Stimulated activated CD8-positive, alpha-beta memory T cell treated with anti-CD3 and anti-CD28 coated beads, Interleukin-12 subunit alpha, Interleukin-12 subunit beta, amount 100 ng/mL, for 4 hours (primary cell): ENCODE data around the gene UBE2J2.

Experiments used
- DNase-seq: peaks from one replicate; pipeline ENCODE4 v3.0.0-alpha.2; 2020; ENCODE audit warnings: low read depth

UBE2J2 gene

DNA sequence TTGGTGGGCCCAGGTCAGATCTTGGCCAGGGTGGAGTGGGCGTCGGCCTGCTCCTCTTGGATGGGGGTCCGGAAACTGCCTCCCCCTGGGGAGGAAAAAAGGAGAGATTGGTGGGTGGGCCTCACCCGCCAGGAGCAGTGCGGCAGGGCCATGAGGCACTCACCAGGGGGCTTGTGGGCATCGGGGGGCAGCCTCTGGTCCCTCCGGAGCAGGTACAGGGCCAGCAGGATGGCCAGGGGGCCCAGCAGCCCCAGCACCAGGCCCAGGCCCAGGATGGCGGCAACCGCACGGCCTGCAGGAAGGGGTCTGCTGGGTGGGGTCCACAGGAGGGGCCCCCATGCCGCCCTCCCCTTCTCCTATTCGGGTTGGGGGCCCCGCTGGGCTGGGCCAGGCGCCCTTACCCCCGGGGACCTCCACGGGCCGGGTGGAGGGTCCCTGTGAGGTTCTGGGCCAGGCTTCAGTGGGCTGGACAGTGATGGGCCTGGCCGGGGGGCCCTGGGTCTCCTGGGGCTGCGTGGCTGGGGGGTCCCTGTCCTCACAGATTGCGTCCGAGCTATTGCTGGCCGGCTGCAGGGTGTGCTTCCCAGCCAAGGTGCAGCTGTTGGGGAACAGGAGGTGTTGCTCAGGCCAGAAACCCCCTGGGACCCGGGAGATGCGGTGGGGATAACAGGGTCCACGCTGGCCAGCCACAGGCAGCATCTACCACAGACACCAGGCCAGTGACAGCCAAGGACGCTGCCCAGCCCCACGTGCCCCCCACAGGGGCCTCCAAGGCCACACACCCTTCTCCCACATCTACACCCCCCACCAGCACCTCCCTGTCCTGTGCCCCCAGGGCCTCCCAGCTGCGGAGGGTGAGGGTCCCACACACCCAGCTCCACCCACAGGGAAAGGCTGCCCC is 61.9 kb downstream of the UBE2J2 start:
- no peak for DNase-seq

DNA sequence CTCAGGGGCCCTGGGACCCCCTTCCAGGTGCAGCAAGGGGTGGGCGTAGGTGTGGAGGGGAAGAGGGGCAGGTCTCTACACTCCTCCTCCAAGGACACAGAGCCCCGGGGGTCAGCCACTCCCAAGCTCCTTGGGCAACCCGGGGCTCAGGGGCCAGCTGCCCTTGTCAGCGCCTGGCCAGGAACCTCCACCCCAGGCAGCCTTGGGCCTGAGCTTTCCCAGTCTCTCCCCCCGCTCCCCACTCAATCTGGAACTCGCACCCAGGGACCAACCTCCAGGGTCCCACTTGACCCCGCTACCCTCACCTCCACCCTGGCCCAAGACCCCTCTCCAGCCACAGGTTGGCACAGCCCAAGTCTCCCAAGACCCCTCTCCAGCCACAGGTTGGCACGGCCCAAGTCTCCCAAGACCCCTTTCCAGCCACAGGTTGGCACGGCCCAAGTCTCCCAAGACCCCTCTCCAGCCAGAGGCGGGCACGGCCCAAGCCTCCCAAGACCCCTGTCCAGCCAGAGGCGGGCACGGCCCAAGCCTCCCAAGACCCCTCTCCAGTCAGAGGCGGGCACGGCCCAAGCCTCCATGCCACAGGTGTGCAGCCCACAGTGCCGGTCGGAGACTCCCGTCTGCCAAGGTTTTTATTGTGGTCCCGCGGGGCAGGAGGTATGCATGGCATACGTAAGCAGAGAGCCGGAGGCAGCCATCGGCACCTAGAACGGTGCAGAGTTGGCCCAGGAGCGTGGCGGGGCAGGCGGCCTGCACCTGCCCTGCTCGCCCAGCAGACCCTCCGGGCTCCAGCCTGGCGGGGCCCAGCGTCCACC is 62.7 kb downstream of the UBE2J2 start:
- no peak for DNase-seq

DNA sequence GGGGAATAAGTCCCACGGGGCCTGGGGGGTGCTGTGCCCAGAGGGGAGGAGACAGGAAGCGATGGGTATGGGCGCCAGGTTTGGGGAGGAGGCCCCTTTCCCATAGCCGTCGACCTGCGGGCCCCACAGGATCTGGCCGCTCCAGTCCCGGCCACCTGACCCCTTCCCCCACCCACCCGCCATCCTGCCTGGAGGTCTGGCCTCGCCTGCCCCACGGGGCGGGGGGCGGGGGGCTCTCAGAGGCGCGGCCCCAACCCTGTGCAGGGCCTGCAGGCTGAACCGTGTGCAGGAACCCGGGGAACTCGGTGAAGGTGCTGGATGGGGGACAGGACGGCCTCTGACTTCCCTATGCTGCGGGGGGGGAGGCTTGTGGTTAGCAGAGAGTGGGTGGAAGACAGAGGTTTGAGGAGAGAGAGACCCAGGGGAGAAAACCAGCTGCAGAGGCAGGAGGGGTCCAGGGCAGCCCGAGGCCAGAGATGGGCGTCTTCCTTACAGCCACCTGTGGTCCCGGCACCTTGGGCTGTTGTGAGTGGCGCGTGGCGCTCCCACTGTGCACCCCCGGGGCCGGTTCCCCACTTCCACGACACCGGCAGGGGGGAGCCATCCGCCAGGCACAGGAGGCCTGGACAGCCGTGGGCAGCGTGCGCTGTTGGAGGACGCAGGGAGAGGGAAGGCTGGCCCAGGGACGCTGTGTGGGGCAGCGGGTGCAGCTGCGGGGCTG is 64.8 kb downstream of the UBE2J2 start:
- DNase-seq = peak; percentile 43

DNA sequence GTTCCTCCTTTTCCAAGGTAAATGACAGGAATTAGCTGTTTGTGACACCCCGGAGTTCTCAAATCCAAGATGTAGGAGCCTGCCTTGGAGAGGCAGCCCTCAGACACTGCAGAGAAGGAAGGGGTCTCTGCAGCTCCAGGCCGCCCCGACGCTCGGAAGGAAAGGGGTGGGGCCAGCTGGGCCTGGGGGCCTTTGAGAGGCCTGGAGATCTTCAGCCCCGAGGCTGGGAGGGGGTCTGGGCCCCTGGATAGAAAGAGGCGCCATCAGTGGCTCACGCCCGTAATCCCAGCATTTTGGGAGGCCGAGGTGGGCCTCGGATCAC is 66.1 kb downstream of the UBE2J2 start:
- DNase-seq = no peak

DNA sequence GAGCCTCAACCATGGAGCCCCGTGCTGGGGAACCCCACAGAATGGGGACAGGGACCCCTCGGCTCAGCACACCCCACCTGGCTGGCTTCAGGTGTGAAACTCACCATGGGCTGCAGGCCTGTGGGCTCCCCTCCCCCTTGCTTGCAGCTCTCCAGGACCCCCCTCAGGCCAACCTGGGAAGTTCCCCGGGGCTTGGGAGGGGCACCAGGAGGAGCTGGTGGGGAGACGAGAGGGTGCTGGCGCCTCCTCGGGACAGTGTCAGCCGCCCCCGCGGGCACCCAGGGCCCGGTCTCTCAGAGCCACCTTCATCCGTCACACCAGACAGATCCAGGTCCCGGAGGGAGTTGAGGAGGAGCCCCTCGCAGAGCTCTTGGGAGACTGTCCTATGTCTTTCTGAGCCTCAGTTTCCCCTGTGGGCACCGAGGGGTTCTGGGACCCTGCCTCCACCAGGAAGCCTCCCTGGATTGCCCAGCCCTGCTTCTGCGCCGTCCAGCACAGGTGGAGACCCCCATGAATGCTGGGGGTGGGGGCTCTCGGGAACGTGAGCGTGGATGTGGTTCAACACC is 66.6 kb downstream of the UBE2J2 start:
- DNase-seq = no peak

DNA sequence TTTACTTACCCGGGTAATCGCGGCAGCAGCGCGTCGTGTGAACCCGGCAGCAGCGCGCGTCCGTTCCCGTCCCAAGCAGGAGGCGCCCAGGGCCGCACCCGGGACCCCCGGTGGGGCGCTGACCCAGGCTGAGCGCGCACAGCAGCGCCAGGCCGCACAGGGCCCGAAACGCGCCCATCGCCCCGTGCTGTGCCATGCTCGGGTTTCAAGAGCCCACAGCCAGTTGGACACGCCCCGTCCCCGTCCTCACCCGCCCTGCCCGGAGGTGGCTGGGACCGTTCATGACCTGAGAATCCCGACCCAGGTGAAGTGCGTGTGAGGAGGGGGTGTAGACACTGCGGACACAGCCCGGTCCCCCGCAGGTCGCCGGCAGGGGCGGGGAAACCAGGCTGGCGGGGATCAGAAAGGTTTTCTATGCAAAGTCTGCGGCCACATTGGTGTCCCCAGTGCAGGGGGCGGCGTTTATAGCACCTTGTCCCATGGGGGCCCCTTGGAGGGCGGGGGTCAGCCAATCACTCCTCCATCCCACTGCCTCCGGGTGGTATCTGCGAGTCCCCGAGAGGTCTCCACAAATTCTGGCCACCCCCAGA is 67.2 kb downstream of the UBE2J2 start, which contains the start of gene TNFRSF18:
Gene TNFRSF18, minus strand, starts transcription at position 217 of the 590 bp plus-strand sequence. Its CDS starts 21 bp downstream, at position 196.
- DNase-seq = no peak

DNA sequence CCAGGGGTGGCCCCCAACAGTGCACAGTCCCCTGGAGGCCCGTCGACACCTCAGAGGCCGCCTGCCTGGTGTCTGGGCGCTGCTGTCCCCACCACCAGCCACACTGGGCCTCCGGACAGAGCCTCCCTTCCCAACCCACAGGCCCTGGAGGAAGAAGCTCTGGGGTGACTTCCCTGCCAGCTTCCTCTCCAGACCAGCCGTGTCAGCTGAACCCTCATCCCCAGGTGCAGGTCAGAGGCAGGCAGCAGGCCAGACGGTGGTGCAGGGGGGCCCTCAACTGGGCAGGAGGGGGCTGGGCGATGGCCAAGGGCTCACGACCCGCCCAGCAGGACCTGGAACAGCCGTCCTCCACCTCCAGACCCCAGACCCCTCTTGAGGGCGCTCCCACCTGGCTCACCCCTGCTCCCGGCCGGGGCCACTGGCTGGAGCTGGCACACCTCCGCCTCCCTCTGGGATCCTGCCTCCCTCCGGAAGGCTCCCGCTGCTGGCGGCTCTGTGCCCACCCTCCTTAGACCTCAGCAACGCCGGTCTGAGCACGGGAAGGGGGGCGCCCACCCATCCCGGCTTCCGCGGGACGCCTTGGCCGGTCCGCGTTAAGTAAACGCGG is 67.8 kb downstream of the UBE2J2 start:
- no peak for DNase-seq

DNA sequence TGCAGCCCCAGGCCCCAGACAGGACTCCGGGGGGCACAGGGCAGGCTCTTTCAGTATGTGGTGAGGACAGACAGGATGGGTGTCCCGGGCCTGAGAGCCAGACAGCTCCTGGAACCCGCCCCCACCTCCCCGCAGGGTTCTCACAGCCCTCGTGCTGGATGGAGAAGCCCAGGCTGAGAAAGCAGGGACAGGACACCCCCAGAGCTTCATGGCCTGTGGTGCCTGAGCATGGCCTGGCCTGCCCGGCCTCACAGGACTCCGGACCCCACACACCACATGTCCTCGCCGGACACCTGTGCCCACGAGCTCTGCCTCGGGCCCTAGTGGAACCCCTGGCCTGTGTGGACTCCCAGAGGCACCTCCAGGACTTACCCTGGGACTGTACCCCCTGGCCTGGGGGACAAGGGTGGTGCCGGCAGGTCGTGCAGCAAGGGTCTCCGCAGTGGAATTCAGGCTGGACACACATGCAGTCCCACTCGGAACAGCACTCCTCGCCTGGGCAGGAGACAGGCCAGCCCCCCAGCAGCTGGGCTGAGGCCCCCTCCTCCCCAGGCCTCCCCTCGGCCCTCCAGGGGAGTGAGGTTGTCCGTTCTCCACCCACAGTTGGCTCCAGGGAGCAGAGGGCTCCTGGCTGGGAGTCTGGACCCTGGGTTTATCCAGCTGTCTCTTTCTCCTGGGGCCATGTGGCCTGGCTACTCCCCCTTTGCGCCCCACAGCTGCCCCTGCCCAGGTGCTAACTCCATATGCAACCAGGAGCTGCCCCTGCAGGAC is 68.5 kb downstream of the UBE2J2 start:
- DNase-seq = no peak

DNA sequence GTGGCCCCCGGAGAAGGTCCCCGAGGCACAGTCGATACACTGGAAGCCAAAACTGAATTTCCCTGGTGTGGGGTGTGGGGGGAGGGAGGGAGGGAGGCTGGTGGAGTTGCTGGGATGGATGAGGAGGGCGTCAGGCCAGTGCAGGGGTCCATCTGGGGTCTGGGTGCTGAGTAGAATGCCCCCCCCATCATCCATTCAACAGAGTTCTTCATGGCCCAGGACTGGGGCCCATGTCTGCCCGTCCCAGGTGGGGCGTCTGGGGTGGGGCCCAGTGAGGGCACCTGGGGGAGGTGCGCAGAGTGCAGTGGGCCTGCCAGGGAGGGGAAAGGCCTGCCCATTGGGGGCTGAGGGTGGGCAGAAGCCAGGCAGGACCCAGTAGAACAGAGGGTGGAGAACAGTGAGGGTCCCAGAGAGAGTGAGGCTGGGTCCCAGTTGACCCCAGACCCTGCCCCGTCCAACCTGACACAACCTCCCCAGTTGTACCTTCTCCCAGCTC is 69.2 kb downstream of the UBE2J2 start:
- DNase-seq = no peak
